HG03521 (cell line): ENCODE measurements around the gene BIRC5.

Experiments used
- ATAC-seq: cut with Tn5 transposase; IDR thresholded peaks from one replicate; pipeline ENCODE4 v1.9.1; 2021; ENCODE audit warnings: mild to moderate bottlenecking, moderate library complexity; ENCODE audit not compliant: unreplicated experiment

Gene BIRC5

GRCh38 chr17:78271419-78272170 lies 57.5 kb downstream of the BIRC5 start:
- no peak for ATAC-seq

DNA sequence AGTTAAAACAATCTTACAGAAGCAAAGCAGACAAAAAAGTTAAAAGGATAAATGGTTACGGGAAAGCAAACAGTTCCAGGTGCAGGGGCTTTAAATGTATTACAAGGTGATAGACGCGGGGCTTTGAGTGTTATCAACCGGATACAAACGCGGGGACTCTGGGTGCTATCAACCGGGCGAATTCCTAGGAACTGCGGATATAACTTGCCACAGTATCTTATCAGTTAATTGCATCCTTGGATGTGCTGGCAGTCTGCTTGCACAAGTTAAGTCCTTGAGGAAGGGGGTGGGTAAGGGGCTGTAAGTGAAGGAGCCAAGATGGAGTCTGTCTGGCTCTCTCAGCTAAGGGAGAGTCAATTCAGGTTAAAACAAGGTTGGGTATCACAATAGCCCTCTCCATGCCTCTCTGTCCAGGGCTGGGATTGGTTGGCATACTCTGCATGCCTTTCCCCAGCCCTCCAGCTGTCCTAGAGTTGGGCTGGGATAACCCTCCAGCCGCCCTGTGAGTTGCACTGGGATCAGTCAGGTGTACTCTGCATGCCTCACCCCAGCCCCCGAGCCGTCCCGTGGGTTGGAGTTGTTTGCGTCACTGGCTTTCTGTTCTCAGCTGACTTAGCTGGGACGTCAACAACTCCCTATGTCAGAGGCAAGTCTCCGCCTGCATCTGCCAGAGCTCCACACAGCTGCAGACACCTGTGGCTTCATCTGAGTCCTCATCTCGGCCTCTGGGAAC lies 58.3 kb downstream of the BIRC5 start:
- no peak for ATAC-seq

- ATAC-seq = no peak
These were observed 58.8 kb downstream of the BIRC5 start for GRCh38 chr17:78272914-78273258.

DNA sequence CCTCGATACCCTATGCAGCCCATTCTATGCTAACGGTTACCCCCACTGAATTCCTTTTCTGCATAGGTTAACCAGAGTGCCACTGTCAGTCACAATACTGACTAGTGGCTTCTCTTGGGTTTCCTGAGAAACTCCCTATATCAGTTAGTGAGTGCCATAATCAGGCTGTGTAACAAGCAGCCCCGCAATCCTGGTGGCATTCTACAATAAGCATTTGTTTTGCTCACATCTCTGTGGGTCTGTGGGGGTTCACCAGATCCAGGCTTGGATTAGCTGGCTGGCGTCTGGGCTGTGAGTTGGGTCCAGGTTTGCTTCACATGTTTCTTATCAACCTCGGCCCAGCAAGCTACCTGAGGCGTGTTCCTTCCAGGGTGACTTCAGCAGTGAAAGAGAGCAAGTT lies 59.8 kb downstream of the BIRC5 start:
- ATAC-seq = no peak
